ENCODE data around the gene AMOT.

Gene AMOT

DNA sequence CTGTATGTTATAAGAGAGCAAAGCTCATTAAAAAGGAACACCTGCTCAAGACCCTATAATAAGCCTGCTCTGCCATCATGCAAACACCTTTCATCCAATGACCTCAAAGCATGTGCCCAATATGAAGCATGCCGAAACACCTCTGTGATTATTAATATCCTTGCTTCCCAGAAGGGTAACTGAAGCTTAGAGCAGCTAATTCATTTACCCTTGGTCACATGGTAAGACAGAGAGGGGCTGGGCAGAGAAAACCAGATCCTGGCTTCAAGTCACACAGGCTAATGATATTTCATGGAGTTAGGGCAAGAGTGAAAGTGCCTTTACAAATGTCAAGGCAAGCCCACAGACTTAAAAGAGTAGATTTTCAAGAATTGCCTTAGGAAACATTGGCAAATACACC is 5.6 kb downstream of the AMOT start:
- DNase-seq, result no peak

DNA sequence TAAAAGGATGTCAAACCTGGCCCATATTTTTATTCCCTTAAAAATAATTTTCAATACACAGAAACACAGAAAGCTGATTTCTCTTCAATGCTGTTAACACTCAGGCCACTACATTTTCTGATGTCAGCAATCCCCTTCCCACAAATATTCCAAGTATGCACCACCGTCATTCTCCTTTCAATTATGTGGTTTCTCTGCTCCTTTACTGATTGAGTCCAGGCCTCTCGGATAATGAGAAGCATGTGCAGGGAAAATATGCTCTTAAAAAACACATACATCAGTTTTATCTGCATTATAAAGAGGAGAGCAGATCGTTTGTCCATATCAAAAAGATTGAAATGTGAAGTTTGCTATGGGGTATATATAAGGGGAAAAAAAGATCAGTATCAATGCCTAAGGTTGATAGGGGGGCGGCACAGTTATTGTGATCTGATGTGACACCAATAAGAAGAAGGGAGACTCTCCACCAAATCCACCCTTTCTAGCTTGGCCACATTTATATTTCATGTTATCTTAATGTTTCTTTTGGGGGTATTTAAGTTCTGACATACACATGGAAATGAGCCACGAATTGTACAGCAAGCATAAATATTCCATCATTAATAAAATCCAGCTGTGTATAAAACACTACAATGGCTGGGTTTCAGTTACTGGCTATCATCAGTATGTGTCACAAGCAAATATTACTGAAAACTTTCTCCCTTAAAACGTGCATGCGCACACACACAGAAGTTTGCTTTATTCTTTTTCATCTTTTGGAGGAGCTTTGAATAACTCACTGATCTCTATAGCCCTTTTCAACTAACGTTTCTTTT is 6.4 kb downstream of the AMOT start:
- DNase-seq, result peak; percentile 2

DNA sequence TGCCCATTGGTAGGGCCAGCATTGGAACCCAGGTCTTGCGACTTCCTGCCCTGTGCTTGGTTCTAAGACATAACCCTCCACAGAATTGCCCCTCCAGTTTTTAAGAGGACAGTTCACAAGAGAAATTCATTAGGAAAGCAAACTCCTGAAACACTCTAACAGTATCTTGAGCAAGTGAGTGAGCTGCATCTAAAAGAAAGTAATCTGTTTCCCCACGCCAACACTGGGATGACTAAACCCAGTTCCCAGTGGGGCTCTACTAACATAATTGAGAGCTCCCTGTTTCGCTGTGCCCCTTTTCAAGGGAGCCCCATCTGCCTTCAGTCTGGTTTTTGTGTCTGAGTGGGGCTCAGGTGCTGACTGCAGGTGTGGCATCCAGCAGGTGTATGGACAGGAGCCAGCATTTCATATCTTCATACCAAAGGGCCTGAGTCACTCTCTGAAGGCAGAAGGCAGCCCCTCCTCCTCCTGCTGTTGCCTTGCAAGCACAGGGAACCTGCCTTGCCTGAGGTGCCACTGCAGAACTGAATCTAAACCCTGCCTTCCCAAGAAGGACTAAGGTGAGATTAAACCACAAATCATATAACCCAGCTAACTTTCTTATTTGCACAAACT is 8.0 kb downstream of the AMOT start:
- peak; percentile 79 for DNase-seq

DNA sequence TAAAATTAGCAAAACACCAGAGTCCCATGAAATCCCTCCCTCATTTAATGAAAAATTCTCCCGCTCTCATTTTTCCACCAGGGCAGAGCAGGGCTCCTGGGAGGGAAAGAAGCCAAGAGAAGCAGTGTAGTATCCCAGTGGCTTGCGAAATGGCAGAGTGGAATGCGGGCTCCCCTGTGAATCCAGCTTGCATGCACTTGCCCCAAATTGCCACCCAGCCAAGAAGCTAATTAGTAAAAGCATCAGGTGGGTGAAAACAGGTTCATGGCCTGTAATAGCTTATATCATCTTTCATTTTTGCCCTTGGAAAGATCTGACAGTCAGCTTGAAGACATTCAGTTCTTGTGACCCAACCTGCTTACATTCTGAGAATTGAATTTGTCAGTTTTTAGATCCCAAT is 10.1 kb downstream of the AMOT start:
- no peak for DNase-seq

DNA sequence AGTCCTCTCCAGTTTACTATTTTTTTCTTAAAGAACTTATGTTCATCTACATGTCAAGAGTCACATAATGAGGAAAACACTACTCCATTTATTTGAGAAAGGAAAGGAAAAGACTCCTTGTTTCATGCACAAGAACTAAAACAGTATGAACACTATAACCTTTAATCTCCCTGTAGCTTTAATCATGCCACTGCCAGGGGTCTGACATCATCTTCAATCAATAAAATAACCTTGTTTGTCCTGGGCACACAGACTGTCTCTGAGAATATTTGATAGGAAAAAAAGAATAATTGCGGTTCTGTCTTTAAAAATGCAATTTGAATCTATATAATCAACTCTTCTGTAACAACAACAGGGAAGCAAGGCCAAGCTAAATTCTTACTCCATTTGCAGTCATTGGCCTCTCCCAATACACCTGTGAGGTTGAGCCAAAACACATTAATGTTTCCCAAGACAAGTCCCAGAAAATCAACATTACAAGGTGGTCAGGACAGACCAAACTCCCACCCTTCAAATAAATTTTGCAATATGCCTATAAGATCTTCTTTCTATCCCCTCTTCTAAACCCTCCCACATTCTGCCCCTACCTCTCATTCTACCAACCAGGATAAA is 13.2 kb downstream of the AMOT start:
- no peak for DNase-seq

DNA sequence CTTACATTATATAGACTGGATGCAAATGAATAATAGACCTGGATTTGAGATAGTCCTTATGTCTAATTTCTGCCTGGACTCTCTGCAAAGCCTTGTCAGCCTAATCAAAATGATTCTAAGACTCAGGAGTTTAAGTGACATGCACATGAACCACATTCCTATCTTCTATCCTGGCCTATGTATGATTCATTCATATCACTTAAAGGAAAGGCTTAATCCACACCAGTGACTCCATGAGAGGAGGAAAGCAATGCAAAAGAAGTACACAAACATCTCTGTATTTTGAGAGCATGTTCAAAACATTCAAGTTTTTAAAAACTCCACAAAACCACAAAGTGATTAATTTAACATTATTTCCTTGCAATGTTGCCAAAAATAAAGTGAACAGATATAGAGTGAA is 14.6 kb downstream of the AMOT start:
- DNase-seq, result no peak

DNA sequence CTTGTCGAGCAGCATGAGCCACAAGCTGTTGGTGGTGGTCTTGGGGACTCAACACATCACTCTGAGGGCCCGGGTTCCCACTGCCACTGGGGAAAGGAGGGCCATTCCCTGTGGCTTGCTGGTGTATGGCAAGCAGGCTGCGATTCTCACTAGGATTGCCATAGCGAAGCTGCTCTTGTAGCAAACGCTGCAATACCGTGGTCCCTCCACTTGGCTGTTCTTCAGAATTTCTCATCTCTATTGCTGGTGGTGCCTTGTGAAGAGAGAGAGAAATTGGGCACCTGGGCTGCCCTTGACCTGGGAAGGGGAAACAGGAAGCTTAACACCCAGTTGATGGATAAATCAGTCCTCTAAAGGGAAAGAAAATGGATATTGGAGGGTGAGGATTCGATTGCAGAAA is 17.7 kb downstream of the AMOT start:
- no peak for DNase-seq

DNA sequence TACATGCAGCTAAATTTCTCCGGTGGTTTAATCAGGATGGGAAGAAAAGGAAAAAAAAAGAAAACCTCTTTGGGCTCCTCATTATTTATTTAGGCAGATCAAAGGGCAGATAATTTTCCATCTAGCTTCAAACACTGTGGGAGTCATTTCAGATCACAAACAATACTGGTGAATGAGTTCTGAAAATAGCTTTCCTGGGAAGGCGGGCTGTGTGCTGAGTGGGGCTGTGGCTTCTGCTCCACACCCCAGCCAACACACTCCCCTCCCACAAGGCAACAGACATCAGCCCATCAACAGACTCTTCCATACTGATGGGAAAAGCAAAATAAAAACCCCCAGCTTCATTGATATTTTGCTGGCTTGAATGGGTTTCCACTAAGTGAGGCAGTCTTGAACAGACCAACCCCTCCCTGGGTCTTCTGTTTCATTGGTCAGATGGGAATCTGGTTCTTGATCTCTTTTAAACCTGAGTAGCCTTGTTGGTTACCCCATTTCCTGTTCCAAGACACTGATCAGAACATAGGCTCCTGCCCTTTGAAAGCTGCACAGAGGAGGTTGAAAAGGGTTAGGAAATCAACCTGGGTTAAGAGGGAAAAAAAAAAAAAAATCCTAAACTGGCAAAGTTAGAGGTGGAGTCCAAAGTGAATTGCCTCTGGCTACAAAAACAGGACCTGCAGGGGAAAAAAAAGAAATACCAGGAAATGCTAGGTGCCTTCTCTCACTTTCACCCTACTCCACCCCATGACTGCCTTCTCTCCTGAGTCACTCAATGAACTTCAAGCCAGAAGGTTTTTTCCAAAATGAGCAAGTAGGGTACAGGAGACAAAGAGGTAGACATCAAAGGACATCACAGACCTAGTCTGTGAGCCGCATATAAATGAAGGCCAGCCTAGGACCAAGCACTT is 20.0 kb downstream of the AMOT start:
- DNase-seq, result no peak

DNA sequence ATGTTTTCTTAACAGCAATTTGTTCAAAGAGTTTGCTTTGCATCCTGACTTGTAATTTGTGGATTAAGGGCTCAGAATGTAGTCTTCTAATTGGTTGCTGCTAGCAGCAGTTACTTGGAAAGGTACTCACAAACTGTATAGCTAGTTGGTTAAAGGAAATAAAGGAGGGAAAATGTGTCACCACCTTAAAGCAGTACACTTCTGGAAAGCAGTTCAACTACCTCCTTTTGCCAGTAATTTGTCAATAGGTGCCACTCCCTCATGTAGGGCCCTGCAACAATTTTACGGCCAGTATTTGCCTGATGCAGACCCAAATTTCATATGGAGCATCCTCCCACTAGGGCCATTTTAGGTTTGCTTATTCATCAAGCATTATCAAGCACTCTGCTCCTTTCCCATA is 20.8 kb downstream of the AMOT start:
- DNase-seq, result no peak

DNA sequence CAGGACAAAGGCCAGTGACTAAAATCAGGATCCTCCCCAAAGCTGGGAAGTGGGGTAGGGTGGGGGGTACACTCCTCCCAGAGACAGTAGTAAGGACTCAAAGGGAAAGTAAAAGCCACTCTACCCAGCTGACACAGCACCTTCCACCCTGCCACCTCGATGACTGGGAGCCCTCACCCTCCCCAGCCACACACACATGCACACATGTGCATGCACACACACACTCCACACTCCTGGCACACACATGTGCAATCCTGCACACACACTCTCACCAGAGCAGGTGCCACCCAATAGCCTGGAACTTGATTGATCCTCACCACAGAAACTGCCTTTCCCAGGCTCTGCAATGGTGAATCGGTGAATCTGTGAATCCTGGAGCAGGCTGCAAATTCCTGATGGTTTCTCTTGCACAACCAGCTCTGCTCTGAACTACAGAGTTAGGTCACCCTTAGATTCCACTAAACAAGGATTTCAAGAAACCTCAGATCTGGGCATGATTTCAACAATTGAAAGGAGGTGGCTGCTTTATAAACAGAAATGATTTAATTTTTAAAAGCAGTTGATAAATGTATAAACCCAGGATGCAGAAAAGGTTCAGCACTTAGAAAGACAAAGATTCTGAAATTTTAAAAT is 21.5 kb downstream of the AMOT start:
- no peak for DNase-seq

DNA sequence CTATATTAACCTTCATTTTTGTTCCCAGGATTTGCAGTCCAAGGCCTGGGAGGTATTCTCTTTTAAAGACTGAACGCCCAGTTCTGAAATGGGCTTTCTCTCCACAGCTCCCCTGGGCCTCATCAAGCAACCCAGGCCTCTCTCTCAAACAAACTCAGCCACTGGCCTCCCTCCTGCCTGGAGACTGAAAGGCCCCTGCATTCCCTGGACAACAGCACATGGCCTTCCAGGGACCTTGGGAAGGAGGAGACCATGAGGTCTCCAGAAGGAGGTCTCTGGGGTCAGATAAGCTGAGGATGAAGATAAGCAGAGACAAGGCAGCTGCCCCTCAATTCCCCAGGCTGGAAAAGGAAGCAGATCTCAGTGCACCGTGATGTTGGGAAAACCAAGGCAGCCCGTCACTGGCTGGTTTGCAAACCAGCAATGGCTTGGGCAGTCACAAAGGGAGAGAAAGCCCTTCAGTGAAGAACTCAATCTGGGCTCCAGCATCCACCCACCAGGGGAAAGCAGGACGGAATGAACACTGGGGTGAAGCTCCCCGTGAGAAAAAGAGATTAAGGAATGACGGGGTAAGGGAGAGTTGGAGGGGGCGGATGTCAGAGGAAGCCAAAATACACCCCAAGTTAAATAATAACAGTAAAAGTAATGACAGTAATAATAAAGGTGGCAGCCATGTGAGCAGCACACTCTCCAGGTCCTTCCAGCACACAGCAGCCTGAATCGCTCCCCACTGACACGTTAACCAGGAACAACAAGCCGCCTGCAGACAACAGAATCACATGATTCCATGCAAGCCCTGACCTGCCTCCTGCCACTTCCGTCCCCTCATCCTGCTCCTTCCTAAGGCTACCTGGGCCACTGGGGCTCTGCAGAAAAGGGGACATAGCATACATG is 22.3 kb downstream of the AMOT start:
- DNase-seq, result peak; percentile 43

DNA sequence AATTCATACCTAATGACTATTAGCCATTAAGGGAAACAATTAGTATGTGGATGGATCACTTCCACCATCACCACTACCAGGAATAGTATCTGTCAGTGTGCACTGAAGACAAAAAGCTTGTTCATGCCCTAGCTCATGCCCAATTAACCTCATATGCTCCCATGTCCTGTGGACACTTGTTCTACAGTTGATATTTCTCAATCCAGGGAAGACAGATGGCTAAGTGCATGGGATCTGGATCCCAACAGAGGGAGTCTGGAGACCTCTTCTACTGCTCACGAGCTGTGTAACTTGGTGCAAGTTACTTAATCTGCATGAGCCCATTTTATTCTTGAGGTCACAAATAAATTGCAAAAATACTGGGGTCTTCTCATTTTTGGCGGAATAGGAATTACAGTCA is 23.7 kb downstream of the AMOT start:
- no peak for DNase-seq

DNA sequence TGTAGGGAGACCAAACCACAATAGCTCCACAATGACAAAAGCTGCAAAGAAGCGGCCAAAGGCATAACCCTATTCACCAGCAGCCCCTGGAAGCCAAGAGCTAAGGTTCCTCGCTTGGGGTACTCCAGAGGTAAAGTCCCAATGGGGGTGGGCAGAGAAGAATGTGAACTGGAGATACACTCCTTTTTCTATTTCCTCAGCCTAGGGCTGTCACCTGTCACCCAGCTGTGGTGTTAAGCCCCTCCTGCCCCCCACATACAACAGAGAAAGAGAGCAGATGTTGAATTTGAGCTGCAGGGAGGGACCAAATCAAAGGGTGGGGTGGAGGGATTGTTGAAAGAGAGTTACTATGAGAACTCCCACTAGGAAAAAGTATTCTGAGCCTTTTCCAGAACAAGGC is 26.1 kb downstream of the AMOT start:
- no peak for DNase-seq

DNA sequence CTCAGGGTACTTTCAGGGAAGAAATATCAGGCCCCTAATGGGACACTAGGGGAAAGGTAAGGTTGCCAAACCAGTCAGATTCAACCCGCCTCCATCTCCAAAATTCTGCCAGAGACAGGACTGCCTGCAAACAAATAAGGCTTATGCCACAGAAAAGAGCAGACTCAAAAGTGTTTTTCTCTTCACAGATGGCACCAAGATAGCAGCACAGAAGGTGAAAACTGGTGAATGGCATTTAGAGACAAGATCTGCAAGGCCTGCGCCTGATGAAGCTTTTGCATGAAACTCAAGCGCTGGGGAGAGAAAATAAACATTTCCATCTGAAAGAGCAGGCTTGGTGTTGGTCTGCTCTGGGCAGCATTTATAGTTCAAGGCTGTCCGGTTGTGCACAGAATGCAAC is 27.9 kb downstream of the AMOT start:
- DNase-seq, result no peak

DNA sequence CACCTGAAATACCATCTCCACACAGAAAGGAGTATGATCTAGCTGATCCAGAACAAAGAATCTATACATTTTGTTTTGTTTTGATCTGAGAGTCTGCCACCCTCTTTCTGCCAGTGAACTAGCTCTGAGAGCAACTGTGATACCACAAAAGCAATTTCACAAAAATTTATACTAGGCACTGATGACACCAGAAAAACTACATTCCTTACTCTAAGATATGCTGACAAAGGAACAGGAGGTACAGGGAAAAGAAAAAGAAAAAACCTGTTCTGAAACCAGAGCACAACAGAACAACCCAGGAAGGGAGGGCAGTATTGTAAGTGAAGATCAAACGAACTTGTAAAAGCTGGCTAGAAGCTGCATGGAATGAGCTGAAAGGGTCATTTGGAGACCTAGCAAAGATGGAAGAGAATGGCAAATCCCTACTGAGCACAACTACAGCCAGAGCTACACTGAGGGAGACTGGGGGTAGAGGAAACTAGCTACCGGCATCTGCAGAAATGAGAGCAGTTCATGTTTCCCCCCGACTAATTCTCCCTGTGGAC is 31.9 kb downstream of the AMOT start:
- no peak for DNase-seq

DNA sequence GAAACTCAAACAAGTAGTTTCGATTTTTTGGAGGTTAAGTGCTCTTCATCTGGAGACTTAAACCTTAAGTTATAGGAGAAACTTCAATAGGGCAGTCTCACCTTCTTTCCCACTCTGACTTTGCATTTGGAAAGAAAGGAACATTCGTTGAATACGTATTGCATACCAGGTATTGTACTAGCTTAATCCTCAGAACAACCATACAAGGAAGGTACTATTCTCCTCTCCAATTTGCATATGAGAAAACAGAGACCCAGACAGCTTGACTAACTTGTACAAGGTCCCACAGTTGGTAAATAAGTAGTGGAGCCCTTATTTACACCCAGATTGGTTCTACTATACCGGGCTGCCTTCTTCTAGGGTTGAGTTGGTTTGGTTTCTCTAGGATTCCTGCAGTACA is 32.6 kb downstream of the AMOT start:
- DNase-seq, result no peak

DNA sequence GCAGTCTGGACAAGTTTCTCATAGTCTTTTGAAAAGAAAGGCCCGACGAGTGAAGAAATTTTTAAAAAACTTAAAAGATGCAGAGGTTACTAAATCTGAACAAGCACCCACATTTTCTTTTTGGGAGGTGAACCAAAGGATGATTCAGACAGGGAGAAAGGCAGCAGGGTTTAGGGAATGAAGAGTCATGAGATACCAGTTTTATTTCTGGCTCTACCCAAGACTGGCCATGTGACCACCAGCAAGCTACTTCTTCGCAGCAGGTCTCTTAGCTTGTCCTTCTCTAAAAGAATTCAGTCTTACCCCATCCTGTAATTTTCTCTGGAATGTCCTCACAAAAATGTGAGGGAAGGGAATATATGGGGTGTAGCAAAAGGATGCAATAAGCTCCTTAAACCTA is 37.6 kb downstream of the AMOT start:
- DNase-seq, result no peak

DNA sequence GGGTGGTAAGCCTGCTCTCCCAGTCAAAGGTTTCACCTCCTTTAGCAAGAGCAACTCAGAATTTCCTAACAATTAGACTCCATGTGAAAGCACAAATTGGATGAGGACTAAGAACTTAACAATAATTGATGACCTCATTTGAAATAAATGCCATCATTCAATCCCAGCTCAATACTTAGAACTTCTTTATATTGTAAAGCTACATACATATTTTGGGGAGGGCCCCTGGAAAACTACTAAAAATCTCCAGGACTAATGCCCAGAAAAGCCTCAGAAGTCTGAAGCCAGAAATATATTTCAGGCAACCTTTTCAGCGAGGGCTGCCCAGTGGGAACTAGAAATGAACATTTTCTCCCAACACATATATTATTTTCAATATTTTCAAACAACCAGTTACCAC is 38.1 kb downstream of the AMOT start:
- no peak for DNase-seq

DNA sequence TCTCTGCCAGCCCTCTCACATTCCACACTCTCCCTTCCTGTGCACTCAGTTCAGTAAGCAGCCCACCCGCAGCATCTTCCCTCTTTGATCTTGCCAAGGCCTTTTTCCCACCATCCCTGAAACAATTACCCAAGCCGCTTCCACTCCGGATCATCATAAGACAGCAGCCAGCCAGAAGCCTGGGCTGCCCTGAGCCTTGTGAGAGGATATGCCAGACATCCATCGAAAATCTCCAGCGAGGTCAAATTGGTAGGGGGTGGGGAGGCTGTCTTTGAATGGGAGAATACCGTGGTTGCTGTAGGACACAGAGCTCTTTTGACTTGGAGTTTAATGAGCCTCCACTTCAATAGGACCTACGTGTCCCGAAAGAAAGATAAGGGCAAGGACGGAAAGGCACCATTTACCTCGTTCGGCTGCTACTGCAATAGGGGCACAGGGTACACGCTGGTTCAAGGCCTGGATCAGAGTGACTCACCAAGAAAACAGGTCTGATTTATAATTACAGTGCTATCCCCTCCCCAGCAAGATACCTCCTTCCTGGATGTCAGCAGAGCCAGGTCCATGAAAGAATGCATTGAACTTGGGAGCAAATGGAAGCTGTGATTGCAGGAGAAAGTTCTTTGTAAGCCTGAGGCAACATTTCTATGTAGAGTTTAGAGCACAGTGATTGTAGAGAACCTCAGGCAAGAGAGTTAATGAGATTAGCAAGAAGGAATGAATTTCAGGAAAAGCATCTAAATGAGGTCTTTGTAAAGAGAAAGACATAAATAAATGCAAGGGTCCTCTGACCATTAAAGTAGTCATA is 39.5 kb downstream of the AMOT start:
- no peak for DNase-seq

DNA sequence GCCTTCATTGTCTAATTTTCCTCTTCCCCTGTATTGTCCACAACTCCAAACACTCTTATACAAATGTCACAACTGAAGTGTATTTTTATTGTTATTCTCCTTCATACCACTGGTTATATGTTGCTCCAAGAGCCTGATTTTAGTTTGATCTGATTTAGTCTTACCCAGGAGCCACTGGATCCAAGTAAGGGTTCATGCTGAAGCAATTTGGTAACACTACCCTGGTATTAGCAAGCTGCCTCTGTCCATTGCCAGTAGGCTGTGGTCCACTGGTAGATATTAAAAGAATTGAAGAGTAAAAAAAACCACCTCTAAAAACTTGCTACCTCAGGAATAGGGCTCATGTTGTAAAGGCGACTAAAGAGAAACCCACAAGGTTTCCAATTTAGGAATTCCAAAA is 41.2 kb downstream of the AMOT start:
- no peak for DNase-seq

DNA sequence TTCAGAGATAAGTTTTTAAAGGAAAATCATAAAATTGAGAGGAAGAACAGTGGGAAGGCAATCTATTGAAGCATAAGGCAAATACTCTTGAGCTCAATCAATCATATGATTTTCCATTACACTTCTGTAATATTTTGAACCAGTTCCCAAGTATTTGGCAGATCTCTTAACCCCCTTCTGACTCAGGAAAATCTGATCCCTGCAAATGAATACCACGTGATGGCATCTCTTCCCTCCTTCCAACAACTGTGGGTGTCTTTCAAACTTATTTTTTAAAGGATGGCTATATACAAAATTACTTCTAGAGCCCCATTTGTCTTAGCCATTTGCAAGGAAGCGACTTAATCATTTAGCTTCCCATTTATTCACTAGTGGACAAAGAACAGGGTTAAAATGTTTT is 41.9 kb downstream of the AMOT start:
- no peak for DNase-seq
